ENCODE measurements around the gene MGMT.

The MGMT gene

DNA sequence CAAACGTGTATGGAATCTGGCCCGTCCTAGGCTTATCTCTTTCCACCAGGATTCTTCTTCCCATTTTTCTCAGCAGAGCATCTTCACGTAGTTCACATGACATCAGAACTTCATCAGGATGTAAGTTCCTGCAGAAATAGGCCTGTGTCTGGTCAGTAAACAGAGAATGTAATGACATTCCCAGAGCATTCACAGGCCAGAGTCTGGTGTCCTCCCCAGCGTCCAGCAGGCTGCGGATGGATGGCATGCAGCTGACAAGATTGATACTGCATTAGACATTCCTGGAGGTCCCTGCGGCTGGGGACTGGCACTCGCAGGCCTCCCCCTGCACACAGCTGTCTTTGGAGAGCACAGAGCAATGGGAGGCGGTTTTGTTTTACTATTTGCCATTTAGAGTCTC, 28.7 kb downstream of the MGMT start:
- H3K4me3 Mint-ChIP-seq, result no peak overlapping the region
- no peaks in the 10 kb centered on the region for H3K4me1 Mint-ChIP-seq (ENCODE audit: low read depth)
- H3K36me3 Mint-ChIP-seq (ENCODE audit: low read depth), result peaks cover 12% of the 10 kb centered on the region
- H3K27me3 Mint-ChIP-seq (ENCODE audit: low read depth), result no peaks in the 10 kb centered on the region
- H3K9me3 Mint-ChIP-seq, result peaks cover 40% of the 10 kb centered on the region
- no peak overlapping the region for H3K27ac Mint-ChIP-seq

DNA sequence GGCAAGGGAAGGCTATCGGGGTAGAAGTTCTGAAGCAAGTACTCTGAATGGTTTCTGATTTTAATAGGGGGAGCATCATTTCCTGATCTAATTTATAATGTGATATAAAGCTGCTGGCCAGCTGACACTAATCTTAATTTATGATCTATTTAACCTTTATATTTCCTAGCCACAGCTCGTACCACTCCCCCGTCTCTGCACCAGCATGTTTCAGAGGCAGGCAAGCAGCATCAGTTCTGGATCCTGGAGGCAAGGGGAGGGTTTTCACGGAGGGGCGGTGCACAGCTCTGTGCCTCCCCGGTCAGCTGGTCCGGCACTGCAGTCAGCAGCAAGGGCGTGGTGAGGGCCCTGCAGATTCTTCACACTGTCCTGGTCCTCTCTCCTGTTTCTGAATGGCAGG, 30.0 kb downstream of the MGMT start:
- Mint-ChIP-seq H3K4me1 (ENCODE audit: low read depth) (no peaks in the 10 kb centered on the region), H3K27me3 (ENCODE audit: low read depth) (no peaks in the 10 kb centered on the region), H3K36me3 (ENCODE audit: low read depth) (peaks cover 8% of the 10 kb centered on the region), H3K4me3 (no peak overlapping the region), H3K9me3 (peaks cover 27% of the 10 kb centered on the region), H3K27ac (no peak overlapping the region)

DNA sequence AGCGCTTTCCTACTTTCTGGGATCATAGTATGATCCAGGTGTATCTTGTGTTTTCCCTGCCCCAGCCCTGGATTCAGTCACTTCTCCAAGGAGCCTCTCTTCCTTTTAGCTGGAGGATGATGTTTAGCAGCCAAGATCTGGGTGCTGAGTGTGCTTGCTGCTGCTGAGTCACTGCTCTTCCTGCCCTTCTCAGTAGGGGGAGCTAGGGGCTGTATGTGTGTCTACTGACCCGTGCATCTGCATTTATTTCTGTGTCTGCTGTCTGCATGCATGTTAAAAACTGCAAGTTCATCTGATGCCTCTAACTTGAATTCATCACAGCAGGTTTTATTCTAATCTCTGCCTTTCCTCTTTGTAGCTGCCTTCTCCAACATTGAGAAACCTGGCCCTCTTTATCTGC, 31.6 kb downstream of the MGMT start:
- Mint-ChIP-seq H3K4me3 (no peak overlapping the region), H3K9me3 (peaks cover 14% of the 10 kb centered on the region), H3K4me1 (ENCODE audit: low read depth) (no peaks in the 10 kb centered on the region), H3K27me3 (ENCODE audit: low read depth) (no peaks in the 10 kb centered on the region), H3K27ac (no peak overlapping the region), H3K36me3 (ENCODE audit: low read depth) (peaks cover 6% of the 10 kb centered on the region)

DNA sequence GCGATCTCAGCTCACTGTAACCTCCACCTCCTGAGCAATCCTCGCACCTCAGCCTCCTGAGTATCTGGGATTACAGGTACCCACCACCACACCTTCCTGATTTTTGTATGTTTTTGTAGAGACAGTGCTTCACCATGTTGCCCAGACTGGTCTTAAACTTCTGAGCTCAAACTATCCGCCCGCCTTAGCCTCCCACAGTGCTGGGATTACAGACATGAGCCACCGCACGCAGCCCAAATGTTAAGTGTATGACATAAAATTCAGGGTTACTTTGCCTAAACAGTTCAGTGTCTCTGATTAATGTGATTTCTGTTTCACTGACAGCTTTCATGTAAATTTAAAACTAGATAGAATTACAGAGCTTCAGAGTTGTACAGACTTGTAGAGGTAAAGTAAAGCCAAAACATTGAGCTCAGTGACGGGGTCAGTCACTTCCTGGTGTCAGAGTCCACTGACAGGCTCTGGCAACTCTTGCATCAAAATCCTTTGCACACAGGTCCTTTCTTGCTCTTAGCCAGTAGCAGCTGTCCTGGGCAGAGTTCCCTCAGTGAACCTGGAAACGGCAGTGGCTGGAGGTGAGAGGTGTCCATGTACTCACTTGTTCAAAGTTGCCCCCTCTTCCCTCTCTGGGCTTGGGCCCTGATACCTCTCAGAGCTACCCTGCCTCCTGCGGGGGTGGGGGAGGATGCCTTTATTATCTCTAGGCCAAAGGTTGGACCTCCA, 33.7 kb downstream of the MGMT start:
- Mint-ChIP-seq H3K9me3 (peaks cover 14% of the 10 kb centered on the region), H3K36me3 (ENCODE audit: low read depth) (peaks cover 3% of the 10 kb centered on the region), H3K4me3 (no peak overlapping the region), H3K27me3 (ENCODE audit: low read depth) (no peaks in the 10 kb centered on the region), H3K4me1 (ENCODE audit: low read depth) (no peaks in the 10 kb centered on the region), H3K27ac (no peak overlapping the region)

DNA sequence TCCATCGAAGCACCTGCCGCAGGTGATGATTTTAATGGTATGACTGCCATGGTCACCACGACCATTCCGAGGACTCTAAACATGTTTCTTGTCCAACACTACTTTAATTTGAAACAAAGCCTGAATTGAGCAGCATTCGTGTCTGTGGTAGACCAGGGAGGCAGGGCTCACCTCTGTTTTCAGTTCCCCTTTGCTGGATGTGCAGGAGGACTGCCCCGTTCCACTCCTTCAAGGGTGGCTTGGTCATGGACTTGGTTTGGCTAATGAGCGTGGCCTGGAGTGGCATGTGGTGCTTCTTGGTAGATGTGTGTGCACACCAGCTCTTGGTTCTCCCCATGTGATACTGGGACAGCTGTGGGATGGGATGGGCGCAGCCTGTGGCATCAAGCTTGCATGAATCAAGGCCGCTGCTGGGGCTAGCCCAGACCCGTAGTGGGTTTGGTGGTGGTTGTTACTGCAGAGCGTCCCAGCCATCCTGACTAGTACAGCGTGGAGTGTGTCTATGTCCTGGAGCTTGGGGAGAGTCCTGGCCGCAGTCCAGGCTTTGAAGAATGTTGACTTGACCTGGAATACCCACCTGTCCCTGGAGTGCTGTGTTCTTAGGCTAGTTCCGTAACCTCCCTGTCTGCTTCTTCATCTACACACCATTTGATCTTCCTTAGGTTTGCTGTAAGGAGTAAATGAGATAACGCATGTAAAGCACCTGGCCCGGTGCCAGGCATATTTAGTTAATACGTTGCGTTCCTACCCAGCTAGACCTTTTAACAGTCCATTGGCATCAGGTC, 34.8 kb downstream of the MGMT start:
- H3K27ac Mint-ChIP-seq, result no peak overlapping the region
- H3K9me3 Mint-ChIP-seq, result peaks cover 16% of the 10 kb centered on the region
- H3K4me3 Mint-ChIP-seq, result no peak overlapping the region
- H3K36me3 Mint-ChIP-seq (ENCODE audit: low read depth), result peaks cover 3% of the 10 kb centered on the region
- no peaks in the 10 kb centered on the region for H3K4me1 Mint-ChIP-seq (ENCODE audit: low read depth)
- H3K27me3 Mint-ChIP-seq (ENCODE audit: low read depth), result no peaks in the 10 kb centered on the region

DNA sequence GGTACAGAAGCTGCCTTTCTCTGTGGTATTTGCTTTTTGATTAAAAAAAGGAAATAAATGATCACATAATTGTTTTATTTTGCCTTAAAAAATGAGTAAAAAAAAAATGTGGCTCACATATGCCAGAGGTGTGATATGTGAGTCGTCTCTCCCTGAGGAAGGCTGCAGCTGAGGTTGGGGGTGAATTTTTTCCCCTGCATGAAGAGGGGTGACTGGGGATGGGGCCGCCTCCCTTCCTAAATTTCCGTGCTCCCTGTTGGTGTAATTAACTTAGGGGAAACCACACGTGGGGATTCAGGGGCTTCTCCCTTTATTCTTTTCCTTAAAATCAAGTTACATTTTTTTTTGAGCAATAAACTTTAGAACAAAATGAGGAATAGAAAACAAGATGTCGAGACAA, 35.4 kb downstream of the MGMT start:
- Mint-ChIP-seq H3K9me3 (peaks cover 21% of the 10 kb centered on the region), H3K27me3 (ENCODE audit: low read depth) (no peaks in the 10 kb centered on the region), H3K27ac (no peak overlapping the region), H3K36me3 (ENCODE audit: low read depth) (peaks cover 3% of the 10 kb centered on the region), H3K4me3 (no peak overlapping the region), H3K4me1 (ENCODE audit: low read depth) (no peaks in the 10 kb centered on the region)

DNA sequence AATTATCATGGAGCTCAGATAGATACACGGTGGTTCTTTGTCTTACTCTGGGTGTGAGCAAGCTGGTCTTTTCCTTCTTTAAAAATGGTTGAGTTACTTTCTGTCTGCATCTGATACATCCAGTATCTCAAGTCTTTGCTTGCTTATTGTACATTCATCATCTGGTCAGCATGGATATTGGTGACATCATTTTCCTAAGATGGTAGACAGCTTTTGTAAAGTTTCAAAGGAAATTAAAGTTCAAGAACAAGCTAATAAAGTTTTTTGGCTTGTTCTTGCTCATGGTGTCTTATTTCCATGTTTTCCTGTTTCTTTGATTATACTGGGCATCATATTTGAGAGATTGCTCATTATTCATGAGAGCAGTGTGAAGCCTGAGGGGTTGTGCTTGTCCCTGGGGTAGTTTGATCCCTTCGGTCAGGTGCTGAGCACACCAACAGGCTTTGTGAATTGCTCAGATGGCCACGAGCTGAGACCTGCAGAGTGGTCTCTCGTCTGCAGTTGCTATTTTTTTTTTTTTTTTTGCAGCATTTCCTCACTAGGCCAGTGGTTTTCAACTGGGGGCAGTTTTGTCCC, 38.5 kb downstream of the MGMT start:
- peaks cover 4% of the 10 kb centered on the region for H3K36me3 Mint-ChIP-seq (ENCODE audit: low read depth)
- peaks cover 31% of the 10 kb centered on the region for H3K9me3 Mint-ChIP-seq

DNA sequence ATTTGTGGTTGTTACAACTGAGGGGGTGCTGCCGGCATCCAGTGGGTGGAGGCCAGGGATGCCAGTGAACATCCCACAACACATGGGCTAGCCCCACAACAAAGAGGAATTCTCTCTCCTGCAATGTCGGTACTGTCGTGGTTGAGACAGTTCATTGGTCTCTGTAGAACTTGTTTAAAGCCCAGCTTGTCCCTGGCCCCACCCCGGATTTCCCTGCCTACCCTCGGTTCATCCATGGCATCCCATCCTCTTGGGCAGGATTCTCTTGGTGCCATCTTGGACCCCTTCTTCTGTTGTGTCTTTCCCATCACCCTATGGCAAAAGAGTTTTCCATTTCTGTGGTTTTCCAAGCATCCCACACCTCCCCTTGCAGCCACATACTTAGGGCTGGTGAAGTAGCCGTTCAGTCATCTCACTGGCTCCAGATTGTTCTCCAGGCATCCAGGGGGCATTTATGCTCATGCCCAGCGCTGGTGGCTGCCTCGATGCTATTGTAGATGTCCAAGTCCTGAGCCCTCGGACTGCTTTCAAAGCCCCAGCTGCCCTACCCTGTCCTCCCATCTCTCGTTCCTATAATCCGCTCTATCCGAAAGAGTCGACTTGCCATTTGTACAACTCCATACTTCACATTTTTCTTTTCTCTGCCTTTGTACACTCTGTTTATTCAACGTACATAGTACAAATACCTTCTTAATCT, 39.2 kb downstream of the MGMT start:
- Mint-ChIP-seq H3K36me3 (ENCODE audit: low read depth) (peaks cover 4% of the 10 kb centered on the region), H3K4me3 (no peak overlapping the region), H3K27me3 (ENCODE audit: low read depth) (no peaks in the 10 kb centered on the region), H3K4me1 (ENCODE audit: low read depth) (no peaks in the 10 kb centered on the region), H3K9me3 (peaks cover 32% of the 10 kb centered on the region), H3K27ac (no peak overlapping the region)

More for the DNA sequence above, 38.5 kb downstream of the MGMT start:
- no peaks in the 10 kb centered on the region for H3K4me1 Mint-ChIP-seq (ENCODE audit: low read depth)
- H3K27ac Mint-ChIP-seq, result no peak overlapping the region
- no peak overlapping the region for H3K4me3 Mint-ChIP-seq
- H3K27me3 Mint-ChIP-seq (ENCODE audit: low read depth), result no peaks in the 10 kb centered on the region

DNA sequence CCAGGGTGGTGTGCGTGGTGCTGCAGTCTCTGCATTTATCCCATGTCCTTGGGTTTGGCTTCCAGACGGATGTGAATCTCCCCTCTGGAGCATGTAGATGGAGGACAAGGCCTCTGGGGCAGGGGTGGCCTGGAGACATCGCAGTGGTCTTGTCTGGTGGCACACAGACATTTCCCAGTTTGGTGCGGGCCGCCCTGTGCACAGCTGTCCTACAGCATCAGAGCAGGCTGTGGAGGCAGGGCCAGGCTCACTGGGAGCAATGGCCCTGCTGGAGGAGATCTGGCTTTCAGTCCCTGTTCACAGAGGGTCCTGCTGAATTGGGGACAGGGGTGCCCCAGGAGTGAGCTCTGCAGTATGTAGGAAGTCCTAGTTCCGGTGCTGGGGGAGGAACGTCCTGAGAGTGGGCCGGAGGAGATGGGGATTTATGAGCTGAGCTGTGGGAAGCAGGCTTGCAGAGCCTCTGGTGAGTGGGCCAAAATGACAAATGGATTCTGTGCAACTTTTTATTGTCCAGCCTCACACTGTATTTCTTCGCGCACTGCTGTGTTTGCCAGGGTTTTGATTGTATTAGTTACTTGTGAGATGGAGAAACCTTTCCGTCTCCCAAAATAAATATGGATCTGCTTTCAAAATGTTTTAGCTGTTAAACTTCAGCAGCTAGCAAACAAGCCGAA, 40.3 kb downstream of the MGMT start:
- H3K36me3 Mint-ChIP-seq (ENCODE audit: low read depth), result peaks cover 4% of the 10 kb centered on the region
- H3K27me3 Mint-ChIP-seq (ENCODE audit: low read depth), result no peaks in the 10 kb centered on the region
- no peak overlapping the region for H3K27ac Mint-ChIP-seq
- H3K9me3 Mint-ChIP-seq, result peaks cover 34% of the 10 kb centered on the region
- no peak overlapping the region for H3K4me3 Mint-ChIP-seq
- H3K4me1 Mint-ChIP-seq (ENCODE audit: low read depth), result no peaks in the 10 kb centered on the region

DNA sequence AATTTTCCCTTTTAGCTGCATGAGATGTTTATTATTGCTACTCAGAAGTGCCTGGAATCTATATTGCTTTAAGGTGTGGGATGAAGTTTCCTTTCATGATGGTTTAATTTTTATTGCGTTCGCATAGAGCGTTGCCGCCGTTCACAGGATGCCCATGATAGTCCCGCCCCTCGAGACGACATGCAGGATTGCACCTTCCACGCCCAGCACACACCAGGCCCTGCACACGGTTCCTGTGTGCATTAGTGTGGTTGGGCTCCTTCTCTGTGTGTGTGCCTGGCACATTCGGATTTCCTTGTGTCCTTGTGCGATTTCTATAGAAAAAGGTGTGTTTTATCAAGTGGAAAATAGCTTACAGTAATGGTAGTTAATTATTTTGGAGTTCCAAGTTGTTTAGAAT, 42.1 kb downstream of the MGMT start:
- no peak overlapping the region for H3K27ac Mint-ChIP-seq
- H3K4me1 Mint-ChIP-seq (ENCODE audit: low read depth), result no peaks in the 10 kb centered on the region
- H3K36me3 Mint-ChIP-seq (ENCODE audit: low read depth), result peaks cover 4% of the 10 kb centered on the region
- H3K4me3 Mint-ChIP-seq, result no peak overlapping the region
- H3K9me3 Mint-ChIP-seq, result peaks cover 34% of the 10 kb centered on the region
- no peaks in the 10 kb centered on the region for H3K27me3 Mint-ChIP-seq (ENCODE audit: low read depth)

DNA sequence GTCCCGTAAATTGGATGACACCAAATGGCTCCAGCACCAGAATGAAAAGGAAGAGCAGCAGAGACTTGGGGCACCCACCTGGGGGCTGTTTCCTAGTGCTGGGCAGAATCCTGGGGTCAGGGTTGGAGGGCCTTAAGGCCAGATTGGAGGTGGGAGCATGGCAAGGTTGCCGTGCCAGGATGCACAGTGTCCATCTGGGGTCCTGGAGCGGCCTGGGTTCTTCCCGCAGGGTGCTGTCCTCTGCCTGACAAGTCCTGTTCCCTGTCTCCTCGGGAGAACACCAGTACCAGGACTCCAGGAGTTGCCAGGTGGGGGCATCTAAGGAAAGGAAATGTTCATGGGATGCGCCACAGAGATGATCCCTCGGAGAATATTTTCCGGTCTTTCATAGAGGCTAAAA, 42.8 kb downstream of the MGMT start:
- Mint-ChIP-seq H3K27ac (no peak overlapping the region), H3K4me1 (ENCODE audit: low read depth) (peaks cover 2% of the 10 kb centered on the region), H3K9me3 (peaks cover 34% of the 10 kb centered on the region), H3K27me3 (ENCODE audit: low read depth) (no peaks in the 10 kb centered on the region), H3K36me3 (ENCODE audit: low read depth) (peaks cover 4% of the 10 kb centered on the region), H3K4me3 (no peak overlapping the region)

DNA sequence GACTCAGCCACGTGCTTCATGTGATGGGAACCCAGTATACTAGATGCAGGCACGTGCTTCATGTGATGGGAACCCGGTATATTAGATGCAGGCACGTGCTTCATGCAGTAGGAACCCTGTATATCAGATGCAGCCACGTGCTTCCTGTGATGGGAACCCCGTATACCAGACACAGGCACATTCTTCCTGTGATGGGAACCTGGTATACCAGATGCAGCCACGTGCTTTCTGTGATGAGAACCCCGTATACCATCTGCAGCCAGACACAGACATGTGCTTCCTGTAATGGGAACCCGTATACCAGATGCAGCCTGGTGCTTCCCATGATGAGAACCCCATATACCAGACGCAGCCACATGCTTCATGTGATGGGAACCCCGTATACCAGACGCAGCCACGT, 44.0 kb downstream of the MGMT start:
- H3K27ac Mint-ChIP-seq, result no peak overlapping the region
- H3K9me3 Mint-ChIP-seq, result peaks cover 34% of the 10 kb centered on the region
- peaks cover 4% of the 10 kb centered on the region for H3K36me3 Mint-ChIP-seq (ENCODE audit: low read depth)
- H3K4me1 Mint-ChIP-seq (ENCODE audit: low read depth), result peaks cover 2% of the 10 kb centered on the region
- no peak overlapping the region for H3K4me3 Mint-ChIP-seq
- H3K27me3 Mint-ChIP-seq (ENCODE audit: low read depth), result no peaks in the 10 kb centered on the region

DNA sequence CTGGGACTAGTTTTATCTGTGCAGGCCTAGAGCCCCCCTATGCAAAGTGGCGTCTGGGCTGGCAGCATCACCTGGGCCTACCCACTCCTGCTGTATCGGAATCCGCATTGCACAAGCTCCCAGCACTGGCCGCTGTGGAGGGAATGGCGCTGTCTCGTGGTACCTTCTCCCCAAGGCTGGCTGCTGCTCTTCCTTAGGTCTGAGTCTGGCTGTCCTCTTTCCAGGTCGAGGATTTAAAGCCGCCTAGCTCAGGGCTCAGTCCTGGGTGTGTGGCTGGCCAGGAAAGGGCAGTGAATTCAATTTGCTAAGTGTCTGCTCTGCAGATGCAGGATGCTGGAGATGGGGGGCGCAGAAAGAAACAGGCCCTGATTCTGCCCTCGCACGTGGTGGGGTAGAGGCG, 44.7 kb downstream of the MGMT start:
- no peaks in the 10 kb centered on the region for H3K27me3 Mint-ChIP-seq (ENCODE audit: low read depth)
- H3K4me1 Mint-ChIP-seq (ENCODE audit: low read depth), result peaks cover 2% of the 10 kb centered on the region
- peaks cover 4% of the 10 kb centered on the region for H3K36me3 Mint-ChIP-seq (ENCODE audit: low read depth)
- no peak overlapping the region for H3K4me3 Mint-ChIP-seq
- peaks cover 29% of the 10 kb centered on the region for H3K9me3 Mint-ChIP-seq
- H3K27ac Mint-ChIP-seq, result no peak overlapping the region

DNA sequence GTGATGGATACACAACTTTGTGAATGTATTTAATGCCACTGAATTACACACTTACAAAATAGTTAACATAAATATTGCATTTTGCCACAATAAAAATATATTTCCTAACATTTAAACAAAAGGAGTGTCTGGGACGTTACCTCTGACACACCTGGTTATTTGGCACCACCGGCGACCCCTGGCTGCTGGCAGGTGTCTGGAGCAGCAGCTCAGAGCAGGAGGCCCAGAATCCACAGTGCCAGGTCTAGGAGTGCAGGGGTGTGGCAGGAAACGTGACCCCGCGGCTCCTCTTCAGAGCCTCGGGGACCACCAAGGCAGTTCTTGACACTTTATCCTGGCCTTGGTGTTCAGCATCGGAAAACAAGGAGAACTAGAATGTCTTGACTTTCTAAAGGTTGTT, 46.3 kb downstream of the MGMT start:
- Mint-ChIP-seq H3K9me3 (peaks cover 14% of the 10 kb centered on the region), H3K4me1 (ENCODE audit: low read depth) (peaks cover 2% of the 10 kb centered on the region), H3K27ac (no peak overlapping the region), H3K4me3 (no peak overlapping the region), H3K27me3 (ENCODE audit: low read depth) (no peaks in the 10 kb centered on the region), H3K36me3 (ENCODE audit: low read depth) (peaks cover 3% of the 10 kb centered on the region)

All from T-helper 1 cell treated with Interleukin-12 subunit alpha and Interleukin-12 subunit beta and Interleukin-4 antibody, amounts not matched to agents 30 μg/mL and 1 μg/mL, for 36 hours (primary cell).